ENCODE results near the gene MYOD1.

- peak; percentile 8; the same call in 1 of the 2 replicates for TF ChIP-seq CTCF (conservative IDR thresholded peaks at IDR 0.05)
- TF ChIP-seq ZFX (IDR thresholded peaks at IDR 0.05), result no peak
These were observed 47.2 kb downstream of the MYOD1 start for GRCh38 chr11:17766590-17766989.
